HEK293 (cell line): ENCODE data around the gene MPPED2.

Experiments used
- CTCF ChIA-PET: fragments of 350-600 bp; formaldehyde crosslinking; extraction: SDS; loops from one replicate; lab custom pipeline; 2021; ENCODE audit warnings: antibody characterized with exemption; lab: Yijun Ruan, JAX
- POLR2A ChIA-PET: fragments of 300-600 bp; formaldehyde crosslinking; extraction: SDS; loops from one replicate; lab custom pipeline; 2020; ENCODE audit warnings: antibody characterized with exemption, inconsistent platforms; lab: Yijun Ruan, JAX
- H3K27ac ChIP-seq: fragments of 200-500 bp; sonication (Bioruptor generic); 2 replicates; pipeline ENCODE4 v1.5.1; 2014; ENCODE audit warnings: low read depth, low read length, control low read depth, inconsistent platforms; ENCODE audit errors: extremely low read depth
- H3K36me3 ChIP-seq, 2 experiments: fragments of 200-500 bp in 1 of 2; sonication (Bioruptor generic) in 1 of 2; 1 replicate in 1 of 2; 2 replicates in 1 of 2; pipeline ENCODE4 v1.5.1; 2014 to 2017; ENCODE audit warnings: inconsistent platforms in 2 of 2, low read length in 2 of 2; ENCODE audit not compliant: control insufficient read depth in 2 of 2, insufficient read depth in 1 of 2
- H3K4me1 ChIP-seq: fragments of 200-500 bp; sonication (Bioruptor generic); 2 replicates; pipeline ENCODE4 v1.5.1; 2014; ENCODE audit warnings: mild to moderate bottlenecking, low read length, inconsistent platforms; ENCODE audit not compliant: control insufficient read depth, insufficient read depth
- H3K4me3 ChIP-seq: 2 replicates; pipeline ENCODE4 v1.5.1; 2011; ENCODE audit warnings: low read depth, mild to moderate bottlenecking, control low read depth, low read length, moderate library complexity
- H3K9me3 ChIP-seq: fragments of 200-500 bp; sonication (Bioruptor generic); 2 replicates; pipeline ENCODE4 v1.5.1; 2014; ENCODE audit warnings: low read depth, low read length, inconsistent platforms; ENCODE audit not compliant: control insufficient read depth, insufficient read depth
- PRDM6 ChIP-seq: fragments of 450-650 bp; formaldehyde crosslinking; IDR thresholded peaks from 2 replicates; pipeline ENCODE4 v1.5.1; 2017; ENCODE audit warnings: missing biosample characterization, missing genetic modification characterization
- RBAK ChIP-seq: fragments of 450-650 bp; formaldehyde crosslinking; IDR thresholded peaks from 2 replicates; pipeline ENCODE4 v1.5.1; 2016; ENCODE audit warnings: missing biosample characterization, missing genetic modification characterization
- TRIM28 ChIP-seq: IDR thresholded peaks from 2 replicates; pipeline ENCODE4 v1.6.1; 2011; ENCODE audit warnings: low read length, control low read depth, borderline replicate concordance
- ZBTB44 ChIP-seq: fragments of 450-650 bp; IDR thresholded peaks from 2 replicates; pipeline ENCODE4 v1.5.1; 2018; ENCODE audit warnings: missing biosample characterization, mild to moderate bottlenecking, missing genetic modification characterization
- ZBTB48 ChIP-seq: fragments of 450-650 bp; formaldehyde crosslinking; IDR thresholded peaks from 2 replicates; pipeline ENCODE4 v1.5.1; 2016; ENCODE audit warnings: missing biosample characterization, missing genetic modification characterization
- ZFP69B ChIP-seq: fragments of 450-650 bp; formaldehyde crosslinking; IDR thresholded peaks from 2 replicates; pipeline ENCODE4 v1.5.1; 2016; ENCODE audit warnings: missing biosample characterization, missing genetic modification characterization
- ZIC2 ChIP-seq: fragments of 450-650 bp; formaldehyde crosslinking; IDR thresholded peaks from 2 replicates; pipeline ENCODE4 v1.5.1; 2016; ENCODE audit warnings: missing biosample characterization, missing genetic modification characterization
- ZNF133 ChIP-seq: fragments of 450-650 bp; formaldehyde crosslinking; IDR thresholded peaks from 2 replicates; pipeline ENCODE4 v1.5.1; 2016; ENCODE audit warnings: missing biosample characterization, missing genetic modification characterization
- ZNF174 ChIP-seq: fragments of 450-650 bp; formaldehyde crosslinking; IDR thresholded peaks from 2 replicates; pipeline ENCODE4 v1.5.0; 2017; ENCODE audit warnings: missing biosample characterization, mild to moderate bottlenecking, missing genetic modification characterization
- ZNF175 ChIP-seq: fragments of 450-650 bp; formaldehyde crosslinking; IDR thresholded peaks from 2 replicates; pipeline ENCODE4 v1.5.1; 2016; ENCODE audit warnings: missing biosample characterization, missing genetic modification characterization
- ZNF610 ChIP-seq: fragments of 450-650 bp; formaldehyde crosslinking; IDR thresholded peaks from 2 replicates; pipeline ENCODE4 v1.5.1; 2016; ENCODE audit warnings: missing biosample characterization, missing genetic modification characterization, borderline replicate concordance
- ZNF664 ChIP-seq: fragments of 450-650 bp; formaldehyde crosslinking; IDR thresholded peaks from 2 replicates; pipeline ENCODE4 v1.5.1; 2016; ENCODE audit warnings: missing biosample characterization, missing genetic modification characterization
- ZNF692 ChIP-seq: fragments of 450-650 bp; formaldehyde crosslinking; IDR thresholded peaks from 2 replicates; pipeline ENCODE4 v1.5.1; 2016; ENCODE audit warnings: missing biosample characterization, missing genetic modification characterization
- TF ChIP-seq, protein P1 (sequence below): IDR thresholded peaks from 2 replicates; pipeline ENCODE4 v1.6.1; 2011; ENCODE audit warnings: mild to moderate bottlenecking, low read depth, low read length, borderline replicate concordance

MPPED2 gene

GRCh38 chr11:30392221-30392784 lies 193.8 kb downstream of the MPPED2 start:
- peak; percentile 28; the same call in 1 of the 2 replicates for TF ChIP-seq PRDM6 (tag by site-specific recombination)
- TF ChIP-seq ZFP69B (tag by site-specific recombination) = peak; percentile 67; the same call in 1 of the 2 replicates
- TF ChIP-seq ZNF692 (tag by site-specific recombination) = peak; percentile 83
- no peak for TF ChIP-seq ZNF133
- Histone ChIP-seq H3K4me3 (no peak overlapping the region), H3K36me3 (no peaks in the 10 kb centered on the region), H3K27ac (no peak overlapping the region), H3K9me3 (no peaks in the 10 kb centered on the region), H3K4me1 (peaks cover 5% of the 10 kb centered on the region)
- ChIA-PET POLR2A (no interaction called here), CTCF (no interaction called here)

DNA sequence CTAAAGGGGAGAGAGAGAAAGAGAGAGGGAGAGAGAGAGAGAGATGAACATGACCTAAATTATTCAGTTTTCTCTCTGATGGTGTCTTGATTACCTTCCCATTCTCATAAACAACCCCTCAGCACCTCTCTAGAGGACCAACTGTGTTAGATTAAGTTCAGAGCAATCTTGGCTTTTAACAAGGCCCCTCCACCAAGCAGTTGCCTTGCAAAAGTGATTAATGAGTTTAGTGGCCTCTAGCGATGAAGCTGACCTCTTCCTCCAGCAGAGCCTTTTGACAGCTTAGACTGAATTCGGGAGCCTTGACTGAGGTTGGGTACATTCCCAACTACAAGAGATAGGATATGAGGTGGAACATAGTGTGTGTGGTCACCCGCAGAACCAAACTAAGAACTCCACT lies 197.2 kb downstream of the MPPED2 start:
- no peak for TF ChIP-seq ZNF664 (tag by site-specific recombination)
- TF ChIP-seq ZFP69B (tag by site-specific recombination) = no peak
- no peak for TF ChIP-seq RBAK (tag by site-specific recombination)
- no peak for TF ChIP-seq ZBTB44 (tag by site-specific recombination)
- TF ChIP-seq ZNF610 = no peak
- TF ChIP-seq, protein P1, sequence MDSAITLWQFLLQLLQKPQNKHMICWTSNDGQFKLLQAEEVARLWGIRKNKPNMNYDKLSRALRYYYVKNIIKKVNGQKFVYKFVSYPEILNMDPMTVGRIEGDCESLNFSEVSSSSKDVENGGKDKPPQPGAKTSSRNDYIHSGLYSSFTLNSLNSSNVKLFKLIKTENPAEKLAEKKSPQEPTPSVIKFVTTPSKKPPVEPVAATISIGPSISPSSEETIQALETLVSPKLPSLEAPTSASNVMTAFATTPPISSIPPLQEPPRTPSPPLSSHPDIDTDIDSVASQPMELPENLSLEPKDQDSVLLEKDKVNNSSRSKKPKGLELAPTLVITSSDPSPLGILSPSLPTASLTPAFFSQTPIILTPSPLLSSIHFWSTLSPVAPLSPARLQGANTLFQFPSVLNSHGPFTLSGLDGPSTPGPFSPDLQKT = no peak
- TF ChIP-seq, all 188 proteins: peak for 0
- CTCF ChIA-PET = no interaction called here
- Histone ChIP-seq H3K36me3 (no peaks in the 10 kb centered on the region), H3K27ac (no peak overlapping the region), H3K4me1 (no peaks in the 10 kb centered on the region; the same call in 1 of the 2 replicates), H3K4me3 (no peak overlapping the region), H3K9me3 (no peaks in the 10 kb centered on the region)
- POLR2A ChIA-PET = no interaction called here

DNA sequence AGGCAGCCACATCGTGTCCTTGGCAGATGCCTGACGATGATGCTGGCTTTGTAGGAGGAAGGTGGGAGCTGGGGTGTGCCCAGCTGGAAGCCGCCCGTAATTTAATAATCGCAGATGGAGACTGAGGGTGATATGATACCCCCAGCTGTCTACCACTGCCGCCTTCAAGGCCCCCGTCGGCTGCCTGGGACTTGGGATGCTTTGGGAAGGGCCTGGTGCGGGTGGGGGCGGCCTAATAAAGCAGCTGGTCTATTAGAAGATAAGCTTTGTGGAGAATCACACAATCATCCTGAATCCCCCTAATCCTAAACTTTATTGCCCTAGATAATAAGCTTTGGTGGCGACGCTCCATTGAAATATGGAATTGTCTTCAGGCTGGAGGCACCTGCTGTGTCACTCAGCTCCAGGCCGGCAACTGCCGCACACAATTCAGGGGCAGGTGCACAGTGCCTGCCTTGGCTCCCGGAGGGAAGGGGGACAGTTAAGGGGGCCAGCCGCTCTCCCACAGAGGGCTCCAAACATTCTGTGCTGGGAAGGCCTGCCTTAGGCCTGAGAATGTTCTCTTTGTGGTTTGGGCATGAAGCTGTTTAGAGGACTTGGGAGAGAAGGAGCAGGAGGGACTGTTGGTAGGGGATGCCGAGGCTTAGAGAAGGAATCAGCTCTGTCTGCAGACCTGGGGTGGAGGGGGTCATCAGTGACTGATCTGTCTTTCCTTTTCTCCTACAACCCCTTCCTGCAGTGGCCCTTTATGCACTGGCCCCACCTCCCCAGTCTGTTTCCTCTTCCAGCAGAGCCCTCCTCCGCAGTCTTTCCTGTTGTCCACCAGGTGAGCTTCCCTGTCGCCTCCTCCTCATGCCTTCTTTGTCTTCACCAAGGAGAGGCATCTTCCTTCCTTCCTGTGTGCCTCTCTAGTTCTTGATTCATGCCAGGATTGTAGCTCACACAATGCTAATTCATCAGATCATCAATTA lies 198.0 kb downstream of the MPPED2 start:
- CTCF ChIA-PET = no interaction called here
- H3K27ac ChIP-seq = no peak overlapping the region

More for the DNA sequence above, 198.0 kb downstream of the MPPED2 start:
- Histone ChIP-seq H3K36me3 (no peaks in the 10 kb centered on the region), H3K9me3 (no peaks in the 10 kb centered on the region), H3K4me1 (no peaks in the 10 kb centered on the region; the same call in 1 of the 2 replicates), H3K4me3 (no peak overlapping the region)
- POLR2A ChIA-PET = no interaction called here
- TF ChIP-seq ZIC2 (tag by site-specific recombination) = peak; percentile 45
- no peak for TF ChIP-seq ZBTB48
- no peak for TF ChIP-seq ZNF175 (tag by site-specific recombination)
- TF ChIP-seq ZNF174 (tag by site-specific recombination) = no peak
- TF ChIP-seq TRIM28 = no peak
